Endothelial cell (in vitro differentiated cells): ENCODE measurements around the gene RBM12. TPM values are rescaled to one million over a fixed set of nuclear protein-coding genes. Genes with fewer than 3 reads are reported as not detected.

Experiments used
- DNase-seq: peaks from one replicate; pipeline ENCODE4 v3.0.0; 2021; ENCODE audit warnings: low spot score
- H3K27ac Mint-ChIP-seq: one replicate; pipeline ENCODE4 v1.8.0; 2021; ENCODE audit warnings: mixed read lengths, inconsistent platforms; ENCODE audit not compliant: unreplicated experiment
- H3K27me3 Mint-ChIP-seq: one replicate; pipeline ENCODE4 v1.8.0; 2021; ENCODE audit warnings: mild to moderate bottlenecking, moderate library complexity, mixed read lengths, inconsistent platforms; ENCODE audit not compliant: unreplicated experiment
- H3K36me3 Mint-ChIP-seq: one replicate; pipeline ENCODE4 v1.8.0; 2021; ENCODE audit warnings: mild to moderate bottlenecking, low read depth, mixed read lengths, inconsistent platforms; ENCODE audit not compliant: unreplicated experiment
- H3K4me1 Mint-ChIP-seq: one replicate; pipeline ENCODE4 v1.8.0; 2021; ENCODE audit warnings: mild to moderate bottlenecking, mixed read lengths, inconsistent platforms; ENCODE audit not compliant: unreplicated experiment
- H3K4me3 Mint-ChIP-seq: one replicate; pipeline ENCODE4 v1.8.0; 2021; ENCODE audit warnings: mild to moderate bottlenecking, mixed read lengths, inconsistent platforms; ENCODE audit not compliant: unreplicated experiment
- H3K9me3 Mint-ChIP-seq: one replicate; pipeline ENCODE4 v1.8.0; 2021; ENCODE audit warnings: mixed read lengths, inconsistent platforms; ENCODE audit not compliant: unreplicated experiment
- total RNA-seq: library from RNA; stranded (reverse); fragmentation: NEBNext Ultra II Directional; extraction: Animal tissue kit (Norgen Biotek cat#: 25700); gene quantifications from one replicate; pipeline ENCODE4 v1.2.1, GENCODE V29; 2021; ENCODE audit not compliant: unreplicated experiment
- TF ChIP-seq, protein P1 (sequence below): fragments of 200-600 bp; sonication (generic); IDR thresholded peaks from one replicate; pipeline ENCODE4 v1.5.0; 2021; ENCODE audit warnings: antibody characterized with exemption; ENCODE audit not compliant: unreplicated experiment

RBM12 gene
- total RNA-seq, 1 donor from 2014 or later, result 121 TPM

DNA sequence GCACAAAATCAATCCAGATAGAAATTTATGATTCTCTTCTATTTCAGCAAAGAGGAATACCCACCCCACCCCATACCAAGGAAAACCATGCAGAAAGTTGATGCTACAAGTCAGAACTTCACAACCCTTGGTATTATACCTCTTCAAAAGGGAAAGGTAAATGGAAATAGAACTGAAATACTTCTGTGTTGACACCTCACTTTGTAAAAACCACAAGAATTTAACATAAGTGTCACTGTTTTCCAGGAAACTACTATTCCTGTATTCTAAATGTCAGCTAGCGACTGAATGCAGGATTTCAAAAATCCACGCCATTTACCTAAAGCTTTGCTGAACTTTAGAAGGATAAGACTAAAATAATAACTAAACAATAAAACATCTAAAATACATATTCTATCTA, 3.6 kb downstream of the RBM12 start:
- TF ChIP-seq, protein P1, sequence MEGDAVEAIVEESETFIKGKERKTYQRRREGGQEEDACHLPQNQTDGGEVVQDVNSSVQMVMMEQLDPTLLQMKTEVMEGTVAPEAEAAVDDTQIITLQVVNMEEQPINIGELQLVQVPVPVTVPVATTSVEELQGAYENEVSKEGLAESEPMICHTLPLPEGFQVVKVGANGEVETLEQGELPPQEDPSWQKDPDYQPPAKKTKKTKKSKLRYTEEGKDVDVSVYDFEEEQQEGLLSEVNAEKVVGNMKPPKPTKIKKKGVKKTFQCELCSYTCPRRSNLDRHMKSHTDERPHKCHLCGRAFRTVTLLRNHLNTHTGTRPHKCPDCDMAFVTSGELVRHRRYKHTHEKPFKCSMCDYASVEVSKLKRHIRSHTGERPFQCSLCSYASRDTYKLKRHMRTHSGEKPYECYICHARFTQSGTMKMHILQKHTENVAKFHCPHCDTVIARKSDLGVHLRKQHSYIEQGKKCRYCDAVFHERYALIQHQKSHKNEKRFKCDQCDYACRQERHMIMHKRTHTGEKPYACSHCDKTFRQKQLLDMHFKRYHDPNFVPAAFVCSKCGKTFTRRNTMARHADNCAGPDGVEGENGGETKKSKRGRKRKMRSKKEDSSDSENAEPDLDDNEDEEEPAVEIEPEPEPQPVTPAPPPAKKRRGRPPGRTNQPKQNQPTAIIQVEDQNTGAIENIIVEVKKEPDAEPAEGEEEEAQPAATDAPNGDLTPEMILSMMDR, result no peak
- no peak for DNase-seq
- peaks cover 37% of the 10 kb centered on the region for H3K4me1 Mint-ChIP-seq
- no peaks in the 10 kb centered on the region for H3K36me3 Mint-ChIP-seq
- H3K4me3 Mint-ChIP-seq, result no peak overlapping the region
- no peaks in the 10 kb centered on the region for H3K9me3 Mint-ChIP-seq
- H3K27me3 Mint-ChIP-seq, result no peaks in the 10 kb centered on the region
- H3K27ac Mint-ChIP-seq, result peak overlapping the region; percentile 64

DNA sequence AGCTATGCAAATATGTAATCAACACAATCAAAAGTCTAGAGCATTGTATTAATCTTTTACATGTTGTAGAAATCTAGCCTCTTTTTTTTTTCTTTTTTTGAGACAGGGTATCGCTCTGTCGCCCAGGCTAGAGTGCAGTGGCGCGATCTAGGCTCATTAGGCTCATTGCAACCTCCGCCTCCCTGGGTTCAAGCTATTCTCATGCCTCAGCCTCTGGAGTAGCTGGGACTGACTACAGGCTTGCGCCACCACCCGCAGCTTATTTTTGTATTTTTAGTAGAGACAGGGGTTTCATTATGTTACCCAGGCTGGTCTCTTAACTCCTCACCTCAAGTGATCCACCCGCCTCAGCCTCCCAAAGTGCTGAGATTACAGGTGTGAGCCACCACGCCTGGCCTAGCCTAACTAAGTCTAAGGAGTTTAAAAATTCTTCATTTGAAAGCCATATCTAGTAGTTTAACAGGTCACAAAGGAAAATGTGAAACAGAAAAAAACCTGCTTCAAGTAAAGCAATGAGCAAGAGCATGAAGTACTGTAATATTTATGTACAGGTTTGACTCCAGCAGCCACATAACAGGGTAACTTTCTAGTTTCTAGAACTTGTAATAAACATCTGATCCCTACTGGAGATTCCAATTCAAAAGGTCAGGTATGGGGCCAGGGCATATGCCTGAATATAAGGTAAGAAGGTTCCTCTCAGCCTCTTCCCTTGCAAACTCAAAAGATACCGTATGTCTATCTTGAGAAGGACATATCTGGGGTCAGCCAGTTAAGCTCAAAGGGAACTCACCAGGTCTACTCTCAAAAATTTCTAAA, 4.4 kb downstream of the RBM12 start:
- H3K9me3 Mint-ChIP-seq, result no peaks in the 10 kb centered on the region
- TF ChIP-seq, protein P1, result no peak
- peak overlapping the region; percentile 64 for H3K27ac Mint-ChIP-seq
- no peak for DNase-seq
- H3K4me3 Mint-ChIP-seq, result no peak overlapping the region
- no peaks in the 10 kb centered on the region for H3K27me3 Mint-ChIP-seq
- H3K36me3 Mint-ChIP-seq, result no peaks in the 10 kb centered on the region
- H3K4me1 Mint-ChIP-seq, result peaks cover 37% of the 10 kb centered on the region

DNA sequence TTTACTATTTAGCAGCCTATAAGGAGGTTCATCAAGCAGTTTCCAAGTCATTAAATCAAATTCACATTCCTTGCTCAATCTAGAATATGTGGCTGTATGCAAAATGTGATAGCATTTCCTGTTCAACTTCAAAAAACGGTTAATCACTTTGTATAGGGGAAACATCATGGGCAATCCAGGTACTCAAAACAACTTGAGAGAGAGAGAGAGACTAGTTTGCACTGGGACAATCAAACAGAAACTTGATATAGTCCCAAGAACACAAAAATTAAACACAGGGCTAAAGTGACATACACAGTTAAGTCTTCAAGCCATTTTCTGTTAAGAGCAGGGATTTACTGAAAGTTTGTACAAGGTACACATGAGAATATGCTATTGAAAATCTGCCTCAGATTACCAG, 7.4 kb downstream of the RBM12 start:
- Mint-ChIP-seq H3K4me1 (peaks cover 18% of the 10 kb centered on the region), H3K27ac (peak overlapping the region; percentile 37), H3K36me3 (no peaks in the 10 kb centered on the region), H3K4me3 (no peak overlapping the region), H3K9me3 (no peaks in the 10 kb centered on the region), H3K27me3 (no peaks in the 10 kb centered on the region)
- DNase-seq, result no peak
- TF ChIP-seq, protein P1, result no peak

DNA sequence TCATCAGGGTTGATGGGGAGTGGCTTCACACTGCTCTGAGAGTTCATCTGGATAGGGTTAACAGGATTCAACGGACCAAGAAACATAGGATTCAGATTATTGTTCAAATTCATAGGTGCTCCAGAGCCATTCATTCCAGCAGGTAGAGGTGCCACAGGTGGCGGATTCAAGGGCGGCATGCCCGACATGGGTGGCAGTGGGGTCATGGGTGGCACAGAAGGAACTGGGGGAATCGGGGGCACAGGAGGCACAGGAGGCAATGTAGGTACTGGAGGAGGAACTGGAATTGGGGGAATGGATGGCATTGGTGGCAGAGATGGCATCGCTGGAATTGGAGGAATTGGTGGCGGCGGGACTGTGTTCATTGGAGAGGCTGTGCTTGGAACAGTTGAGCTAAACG, 10.3 kb downstream of the RBM12 start:
- Mint-ChIP-seq H3K27me3 (no peaks in the 10 kb centered on the region), H3K9me3 (no peaks in the 10 kb centered on the region), H3K4me1 (no peaks in the 10 kb centered on the region), H3K4me3 (no peak overlapping the region), H3K36me3 (peaks cover 3% of the 10 kb centered on the region), H3K27ac (no peak overlapping the region)
- no peak for DNase-seq
- TF ChIP-seq, protein P1, result no peak

DNA sequence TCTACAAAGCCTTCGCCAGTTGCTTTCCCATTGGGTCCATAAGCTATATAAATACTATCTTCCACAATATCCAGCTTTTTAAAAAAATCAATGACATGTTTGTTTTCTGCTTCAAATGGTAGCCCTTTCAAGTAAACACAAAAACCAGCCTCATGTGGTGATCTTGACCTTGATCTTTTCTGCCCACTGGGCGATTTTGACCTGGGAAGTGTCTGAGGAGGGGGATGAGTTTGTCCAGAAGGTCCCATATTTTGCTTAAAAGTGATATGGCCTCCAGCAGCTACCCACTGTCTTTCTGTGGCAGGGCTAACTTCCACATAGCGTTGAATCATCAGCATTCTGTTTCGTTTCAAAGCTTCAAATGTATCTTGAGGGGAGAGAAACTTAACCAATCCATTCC, 10.8 kb downstream of the RBM12 start:
- Mint-ChIP-seq H3K27ac (no peak overlapping the region), H3K9me3 (no peaks in the 10 kb centered on the region), H3K4me3 (no peak overlapping the region), H3K27me3 (no peaks in the 10 kb centered on the region), H3K4me1 (no peaks in the 10 kb centered on the region), H3K36me3 (peaks cover 3% of the 10 kb centered on the region)
- TF ChIP-seq, protein P1, result no peak
- no peak for DNase-seq
